GM23338 (cell line): Measurements from ENCODE around the gene GNPTAB. TPM values are rescaled to one million over a fixed set of nuclear protein-coding genes. Genes with fewer than 3 reads are reported as not detected.
A peak's percentile ranks its signal among the peaks of the same experiment; 100 is the strongest.

Experiments used
- ATAC-seq: fragments of 200-7000 bp; cut with Tn5 transposase; 3 replicates; pipeline ENCODE4 v1.9.1; 2020
- DNase-seq: peaks from one replicate; pipeline ENCODE4 v3.0.0-alpha.2; 2015; ENCODE audit warnings: low spot score
- H2AFZ ChIP-seq: fragments of 200-600 bp; sonication (generic); 2 replicates; pipeline ENCODE4 v1.8.0; 2016; ENCODE audit warnings: antibody characterized with exemption, mild to moderate bottlenecking, moderate library complexity
- H3F3A ChIP-seq: fragments of 200-600 bp; sonication (generic); replicated peaks from 2 replicates; pipeline ENCODE4 v1.8.0; 2017; ENCODE audit warnings: antibody characterized with exemption, mixed run types, low read depth
- H3K27ac ChIP-seq: fragments of 200-600 bp; sonication (generic); 2 replicates; pipeline ENCODE4 v1.6.1; 2016; ENCODE audit warnings: low read depth
- H3K27me3 ChIP-seq: fragments of 200-600 bp; sonication (generic); 2 replicates; pipeline ENCODE4 v1.8.0; 2016; ENCODE audit warnings: mild to moderate bottlenecking, mixed run types, moderate library complexity; ENCODE audit not compliant: insufficient read depth
- H3K36me3 ChIP-seq: fragments of 200-600 bp; sonication (generic); 2 replicates; pipeline ENCODE4 v1.8.0; 2016; ENCODE audit warnings: mild to moderate bottlenecking; ENCODE audit not compliant: insufficient read depth
- H3K4me1 ChIP-seq: fragments of 200-600 bp; sonication (generic); 2 replicates; pipeline ENCODE4 v1.8.0; 2016; ENCODE audit warnings: mild to moderate bottlenecking, moderate library complexity; ENCODE audit not compliant: insufficient read depth
- H3K4me2 ChIP-seq: fragments of 200-600 bp; sonication (generic); 2 replicates; pipeline ENCODE4 v1.7.1; 2017; ENCODE audit warnings: mixed run types
- H3K4me3 ChIP-seq: fragments of 200-600 bp; sonication (generic); 2 replicates; pipeline ENCODE4 v1.6.1; 2016; ENCODE audit warnings: mixed run types
- H3K79me2 ChIP-seq: fragments of 200-600 bp; sonication (generic); replicated peaks from 2 replicates; pipeline ENCODE4 v1.8.0; 2017; ENCODE audit warnings: mild to moderate bottlenecking; ENCODE audit not compliant: insufficient read depth
- H3K9me2 ChIP-seq: fragments of 200-600 bp; sonication (generic); 2 replicates; pipeline ENCODE4 v1.8.0; 2017; ENCODE audit not compliant: insufficient read depth
- H4K20me1 ChIP-seq: fragments of 200-600 bp; sonication (generic); replicated peaks from 2 replicates; pipeline ENCODE4 v1.8.0; 2017; ENCODE audit warnings: mild to moderate bottlenecking; ENCODE audit not compliant: insufficient read depth
- H3K27ac Mint-ChIP-seq: 2 replicates; pipeline ENCODE4 v1.8.0; 2020; ENCODE audit warnings: inconsistent platforms, mild to moderate bottlenecking, moderate library complexity, mixed read lengths
- H3K27me3 Mint-ChIP-seq: 3 replicates; pipeline ENCODE4 v1.8.0; 2022; ENCODE audit warnings: low read depth, mild to moderate bottlenecking, moderate library complexity, mixed read lengths, inconsistent platforms; ENCODE audit not compliant: insufficient read depth, poor library complexity
- H3K36me3 Mint-ChIP-seq: 3 replicates; pipeline ENCODE4 v1.8.0; 2021; ENCODE audit warnings: low read depth, mild to moderate bottlenecking, inconsistent platforms, moderate library complexity, mixed read lengths
- H3K4me1 Mint-ChIP-seq: 3 replicates; pipeline ENCODE4 v1.8.0; 2020; ENCODE audit warnings: mild to moderate bottlenecking, inconsistent platforms, mixed read lengths
- H3K4me3 Mint-ChIP-seq: 3 replicates; pipeline ENCODE4 v1.8.0; 2021; ENCODE audit warnings: moderate library complexity, mild to moderate bottlenecking, inconsistent platforms, mixed read lengths
- H3K9me3 Mint-ChIP-seq: 3 replicates; pipeline ENCODE4 v1.8.0; 2020; ENCODE audit warnings: moderate library complexity, mild to moderate bottlenecking, inconsistent platforms, mixed read lengths
- CREB1 ChIP-seq: fragments of 250-450 bp; sonication (Bioruptor Pico); IDR thresholded peaks from 2 replicates; pipeline ENCODE4 v1.5.0; 2020; ENCODE audit warnings: low read depth, mild to moderate bottlenecking, moderate library complexity
- EZH2phosphoT487 ChIP-seq: fragments of 200-600 bp; sonication (generic); IDR thresholded peaks from one replicate; pipeline ENCODE4 v1.8.1; 2018; ENCODE audit warnings: antibody characterized with exemption; ENCODE audit not compliant: unreplicated experiment
- JUNB ChIP-seq: IDR thresholded peaks from one replicate; pipeline ENCODE4 v1.6.1; 2016; ENCODE audit warnings: antibody characterized with exemption; ENCODE audit not compliant: unreplicated experiment
- NANOG ChIP-seq: IDR thresholded peaks from 2 replicates; pipeline ENCODE4 v1.6.1; 2016; ENCODE audit warnings: antibody characterized with exemption, borderline replicate concordance
- POLR2AphosphoS5 ChIP-seq: IDR thresholded peaks from 2 replicates; pipeline ENCODE4 v1.6.1; 2016; ENCODE audit warnings: antibody characterized with exemption, low read depth
- ZNF114 ChIP-seq: fragments of 250-450 bp; sonication (Bioruptor Pico); IDR thresholded peaks from 2 replicates; pipeline ENCODE4 v1.5.0; 2020; ENCODE audit warnings: mild to moderate bottlenecking, moderate library complexity
- ZNF331 ChIP-seq: fragments of 250-450 bp; sonication (Bioruptor Pico); IDR thresholded peaks from 2 replicates; pipeline ENCODE4 v1.5.0; 2020; ENCODE audit warnings: low read depth, mild to moderate bottlenecking, moderate library complexity
- polyA plus RNA-seq: library from polyadenylated mRNA; unstranded; fragments of >200 nt; fragmentation: Nextera tagmentation; extraction: Ambion mirVana; gene quantifications from 2 replicates; pipeline ENCODE4 v1.2.1, GENCODE V29; 2016
- total RNA-seq: library from RNA; depleted of rRNA; stranded (reverse); fragments of >200 nt; shearing (Covaris generic); gene quantifications from 2 replicates; pipeline ENCODE4 v1.2.3, GENCODE V29; 2014
- TF ChIP-seq, protein P1 (sequence below): fragments of 250-450 bp; sonication (Bioruptor Pico); IDR thresholded peaks from 2 replicates; pipeline ENCODE4 v1.5.0; 2020; ENCODE audit warnings: mild to moderate bottlenecking, moderate library complexity
- TF ChIP-seq, protein P2 (sequence below), 2 experiments: fragments of 200-600 bp in 1 of 2; sonication (generic) in 1 of 2; conservative IDR thresholded peaks; 2 replicates each; pipeline versions ENCODE4 v1.5.1 to v1.6.1; 2016 to 2017; ENCODE audit warnings: antibody characterized with exemption in 2 of 2, low read depth in 2 of 2, mild to moderate bottlenecking in 2 of 2, moderate library complexity in 1 of 2

The GNPTAB gene
- total and polyA plus RNA-seq, 2 experiments from 2014 or later: 23.6 to 58.3 TPM

DNA sequence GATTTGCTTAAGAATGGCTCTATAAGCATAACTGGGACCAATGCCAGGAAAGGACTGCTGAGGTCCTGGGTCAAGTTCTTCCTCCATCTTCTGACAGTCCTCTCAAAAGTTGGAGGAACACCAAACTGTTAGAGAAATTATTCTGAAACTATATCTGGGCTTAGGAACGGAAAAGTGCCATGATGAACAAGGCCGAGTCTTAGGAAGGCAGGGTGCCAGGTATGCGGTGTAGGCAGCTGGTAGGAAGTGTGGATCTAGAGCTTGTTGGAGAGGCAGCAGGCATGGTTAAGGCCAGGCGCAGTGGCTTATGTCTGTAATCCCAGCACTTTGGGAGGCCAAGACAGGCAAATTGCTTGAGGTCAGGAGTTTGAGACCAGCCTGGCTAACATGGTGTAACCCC, 7.7 kb downstream of the GNPTAB start (continued):
- TF ChIP-seq, protein P1, sequence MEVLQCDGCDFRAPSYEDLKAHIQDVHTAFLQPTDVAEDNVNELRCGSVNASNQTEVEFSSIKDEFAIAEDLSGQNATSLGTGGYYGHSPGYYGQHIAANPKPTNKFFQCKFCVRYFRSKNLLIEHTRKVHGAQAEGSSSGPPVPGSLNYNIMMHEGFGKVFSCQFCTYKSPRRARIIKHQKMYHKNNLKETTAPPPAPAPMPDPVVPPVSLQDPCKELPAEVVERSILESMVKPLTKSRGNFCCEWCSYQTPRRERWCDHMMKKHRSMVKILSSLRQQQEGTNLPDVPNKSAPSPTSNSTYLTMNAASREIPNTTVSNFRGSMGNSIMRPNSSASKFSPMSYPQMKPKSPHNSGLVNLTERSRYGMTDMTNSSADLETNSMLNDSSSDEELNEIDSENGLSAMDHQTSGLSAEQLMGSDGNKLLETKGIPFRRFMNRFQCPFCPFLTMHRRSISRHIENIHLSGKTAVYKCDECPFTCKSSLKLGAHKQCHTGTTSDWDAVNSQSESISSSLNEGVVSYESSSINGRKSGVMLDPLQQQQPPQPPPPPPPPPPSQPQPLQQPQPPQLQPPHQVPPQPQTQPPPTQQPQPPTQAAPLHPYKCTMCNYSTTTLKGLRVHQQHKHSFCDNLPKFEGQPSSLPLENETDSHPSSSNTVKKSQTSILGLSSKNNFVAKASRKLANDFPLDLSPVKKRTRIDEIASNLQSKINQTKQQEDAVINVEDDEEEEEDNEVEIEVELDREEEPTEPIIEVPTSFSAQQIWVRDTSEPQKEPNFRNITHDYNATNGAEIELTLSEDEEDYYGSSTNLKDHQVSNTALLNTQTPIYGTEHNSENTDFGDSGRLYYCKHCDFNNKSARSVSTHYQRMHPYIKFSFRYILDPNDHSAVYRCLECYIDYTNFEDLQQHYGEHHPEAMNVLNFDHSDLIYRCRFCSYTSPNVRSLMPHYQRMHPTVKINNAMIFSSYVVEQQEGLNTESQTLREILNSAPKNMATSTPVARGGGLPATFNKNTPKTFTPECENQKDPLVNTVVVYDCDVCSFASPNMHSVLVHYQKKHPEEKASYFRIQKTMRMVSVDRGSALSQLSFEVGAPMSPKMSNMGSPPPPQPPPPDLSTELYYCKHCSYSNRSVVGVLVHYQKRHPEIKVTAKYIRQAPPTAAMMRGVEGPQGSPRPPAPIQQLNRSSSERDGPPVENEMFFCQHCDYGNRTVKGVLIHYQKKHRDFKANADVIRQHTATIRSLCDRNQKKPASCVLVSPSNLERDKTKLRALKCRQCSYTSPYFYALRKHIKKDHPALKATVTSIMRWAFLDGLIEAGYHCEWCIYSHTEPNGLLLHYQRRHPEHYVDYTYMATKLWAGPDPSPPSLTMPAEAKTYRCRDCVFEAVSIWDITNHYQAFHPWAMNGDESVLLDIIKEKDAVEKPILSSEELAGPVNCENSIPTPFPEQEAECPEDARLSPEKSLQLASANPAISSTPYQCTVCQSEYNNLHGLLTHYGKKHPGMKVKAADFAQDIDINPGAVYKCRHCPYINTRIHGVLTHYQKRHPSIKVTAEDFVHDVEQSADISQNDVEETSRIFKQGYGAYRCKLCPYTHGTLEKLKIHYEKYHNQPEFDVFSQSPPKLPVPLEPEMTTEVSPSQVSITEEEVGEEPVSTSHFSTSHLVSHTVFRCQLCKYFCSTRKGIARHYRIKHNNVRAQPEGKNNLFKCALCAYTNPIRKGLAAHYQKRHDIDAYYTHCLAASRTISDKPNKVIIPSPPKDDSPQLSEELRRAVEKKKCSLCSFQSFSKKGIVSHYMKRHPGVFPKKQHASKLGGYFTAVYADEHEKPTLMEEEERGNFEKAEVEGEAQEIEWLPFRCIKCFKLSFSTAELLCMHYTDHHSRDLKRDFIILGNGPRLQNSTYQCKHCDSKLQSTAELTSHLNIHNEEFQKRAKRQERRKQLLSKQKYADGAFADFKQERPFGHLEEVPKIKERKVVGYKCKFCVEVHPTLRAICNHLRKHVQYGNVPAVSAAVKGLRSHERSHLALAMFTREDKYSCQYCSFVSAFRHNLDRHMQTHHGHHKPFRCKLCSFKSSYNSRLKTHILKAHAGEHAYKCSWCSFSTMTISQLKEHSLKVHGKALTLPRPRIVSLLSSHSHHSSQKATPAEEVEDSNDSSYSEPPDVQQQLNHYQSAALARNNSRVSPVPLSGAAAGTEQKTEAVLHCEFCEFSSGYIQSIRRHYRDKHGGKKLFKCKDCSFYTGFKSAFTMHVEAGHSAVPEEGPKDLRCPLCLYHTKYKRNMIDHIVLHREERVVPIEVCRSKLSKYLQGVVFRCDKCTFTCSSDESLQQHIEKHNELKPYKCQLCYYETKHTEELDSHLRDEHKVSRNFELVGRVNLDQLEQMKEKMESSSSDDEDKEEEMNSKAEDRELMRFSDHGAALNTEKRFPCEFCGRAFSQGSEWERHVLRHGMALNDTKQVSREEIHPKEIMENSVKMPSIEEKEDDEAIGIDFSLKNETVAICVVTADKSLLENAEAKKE (CRISPR knock-in tag): no peak
- TF ChIP-seq EZH2phosphoT487 (no peak), CREB1 (CRISPR knock-in tag) (no peak), POLR2AphosphoS5 (no peak), JUNB (no peak), ZNF331 (CRISPR knock-in tag) (no peak)

DNA sequence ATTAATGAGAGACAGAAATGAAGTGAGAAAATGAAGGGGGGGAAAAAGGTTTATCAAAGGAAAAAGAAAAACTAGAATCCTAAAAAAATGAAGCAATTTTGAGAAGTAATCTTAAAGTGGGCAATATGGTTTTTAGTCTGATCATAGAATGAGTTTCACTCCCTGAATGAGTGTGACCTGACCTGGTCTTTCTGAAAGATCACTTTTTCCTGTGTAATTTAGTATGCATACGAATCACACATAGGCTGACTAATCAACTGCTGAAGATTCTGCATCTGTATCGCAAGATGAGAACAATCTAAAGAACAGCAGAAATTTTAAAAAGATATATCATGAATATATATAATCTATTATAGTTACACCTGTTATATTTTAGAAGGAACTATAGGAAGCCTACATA, 11.3 kb downstream of the GNPTAB start:
- no peaks in the 10 kb centered on the region for H4K20me1 ChIP-seq
- peaks cover 12% of the 10 kb centered on the region for H3K9me3 Mint-ChIP-seq
- peaks cover 92% of the 10 kb centered on the region for H3K79me2 ChIP-seq
- DNase-seq (no peak), ATAC-seq (no peak)
- H3K4me3 ChIP-seq: no peak overlapping the region
- H3K27ac Mint-ChIP-seq: peak overlapping the region; percentile 75; the same call in 1 of the 2 replicates
- H3K4me1 ChIP-seq: peaks cover 28% of the 10 kb centered on the region
- peaks cover 25% of the 10 kb centered on the region for H3K36me3 Mint-ChIP-seq
- H3K4me1 Mint-ChIP-seq: peaks cover 32% of the 10 kb centered on the region
- no peak overlapping the region for H2AFZ ChIP-seq
- peaks cover 2% of the 10 kb centered on the region for H3K27me3 Mint-ChIP-seq
- no peak overlapping the region for H3K4me2 ChIP-seq
- peaks cover 10% of the 10 kb centered on the region; the same call in 1 of the 2 replicates for H3K36me3 ChIP-seq
- H3K27me3 ChIP-seq: no peaks in the 10 kb centered on the region
- no peak overlapping the region for H3K4me3 Mint-ChIP-seq
- no peaks in the 10 kb centered on the region for H3K9me2 ChIP-seq
- H3F3A ChIP-seq: no peaks in the 10 kb centered on the region
- no peak overlapping the region for H3K27ac ChIP-seq
- TF ChIP-seq EZH2phosphoT487: no peak
- no peak for TF ChIP-seq NANOG
- TF ChIP-seq CREB1 (CRISPR knock-in tag): no peak
- TF ChIP-seq ZNF114 (CRISPR knock-in tag): no peak
- TF ChIP-seq, protein P2, sequence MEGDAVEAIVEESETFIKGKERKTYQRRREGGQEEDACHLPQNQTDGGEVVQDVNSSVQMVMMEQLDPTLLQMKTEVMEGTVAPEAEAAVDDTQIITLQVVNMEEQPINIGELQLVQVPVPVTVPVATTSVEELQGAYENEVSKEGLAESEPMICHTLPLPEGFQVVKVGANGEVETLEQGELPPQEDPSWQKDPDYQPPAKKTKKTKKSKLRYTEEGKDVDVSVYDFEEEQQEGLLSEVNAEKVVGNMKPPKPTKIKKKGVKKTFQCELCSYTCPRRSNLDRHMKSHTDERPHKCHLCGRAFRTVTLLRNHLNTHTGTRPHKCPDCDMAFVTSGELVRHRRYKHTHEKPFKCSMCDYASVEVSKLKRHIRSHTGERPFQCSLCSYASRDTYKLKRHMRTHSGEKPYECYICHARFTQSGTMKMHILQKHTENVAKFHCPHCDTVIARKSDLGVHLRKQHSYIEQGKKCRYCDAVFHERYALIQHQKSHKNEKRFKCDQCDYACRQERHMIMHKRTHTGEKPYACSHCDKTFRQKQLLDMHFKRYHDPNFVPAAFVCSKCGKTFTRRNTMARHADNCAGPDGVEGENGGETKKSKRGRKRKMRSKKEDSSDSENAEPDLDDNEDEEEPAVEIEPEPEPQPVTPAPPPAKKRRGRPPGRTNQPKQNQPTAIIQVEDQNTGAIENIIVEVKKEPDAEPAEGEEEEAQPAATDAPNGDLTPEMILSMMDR (conservative IDR thresholded peaks at IDR 0.05; ENCODE audit: low read depth in 2 of 2): no peak
